GM19023 (cell line): ENCODE results near the gene ATP6V1G2.
"Not testable (repeated sequence)": the region's sequence is repeated elsewhere in the genome, so short reads cannot be mapped to it uniquely, and the experiment has no call there.

Experiments used
- ATAC-seq: cut with Tn5 transposase; IDR thresholded peaks from one replicate; pipeline ENCODE4 v1.9.1; 2021; ENCODE audit warnings: mild to moderate bottlenecking, moderate library complexity; ENCODE audit not compliant: unreplicated experiment

Gene ATP6V1G2

GRCh38 chr6:31546339-31546957 lies at the start of gene ATP6V1G2:
ATP6V1G2 (minus strand) TSS chr6:31546608; CDS start chr6:31546559, 49 bp downstream.
- peak; percentile 39 for ATAC-seq

GRCh38 chr6:31592396-31592771 lies 46.0 kb upstream of the ATP6V1G2 start:
- ATAC-seq: no peak

- not testable (repeated sequence) for ATAC-seq
These were observed 44.3 kb upstream of the ATP6V1G2 start for GRCh38 chr6:31590691-31591090.

- no peak for ATAC-seq
These were observed 42.7 kb upstream of the ATP6V1G2 start for GRCh38 chr6:31588871-31589650.

- no peak for ATAC-seq
These were observed 41.7 kb upstream of the ATP6V1G2 start for GRCh38 chr6:31587791-31588777.

- no peak for ATAC-seq
These were observed 40.3 kb upstream of the ATP6V1G2 start for GRCh38 chr6:31586599-31587281.

GRCh38 chr6:31586008-31586407 lies 39.6 kb upstream of the ATP6V1G2 start, which contains the start of gene LST1:
LST1 (plus strand) TSS chr6:31586277; CDS start chr6:31587300, 1,023 bp downstream.
- no peak for ATAC-seq

GRCh38 chr6:31585491-31585890 lies 39.1 kb upstream of the ATP6V1G2 start:
- no peak for ATAC-seq

- no peak for ATAC-seq
These were observed 35.8 kb upstream of the ATP6V1G2 start, which contains the start of gene LTB for GRCh38 chr6:31582230-31582643. LTB (minus strand) TSS chr6:31582424; CDS start chr6:31582417, 7 bp downstream.

GRCh38 chr6:31581434-31582229 lies 35.2 kb upstream of the ATP6V1G2 start:
- ATAC-seq: no peak

GRCh38 chr6:31580807-31581433 lies 34.5 kb upstream of the ATP6V1G2 start:
- peak; percentile 64 for ATAC-seq

GRCh38 chr6:31580438-31580740 lies 34.0 kb upstream of the ATP6V1G2 start:
- no peak for ATAC-seq

GRCh38 chr6:31579546-31580437 lies 33.4 kb upstream of the ATP6V1G2 start:
- ATAC-seq: no peak

- no peak for ATAC-seq
These were observed 32.7 kb upstream of the ATP6V1G2 start for GRCh38 chr6:31579119-31579505.

GRCh38 chr6:31578184-31579118 lies 32.0 kb upstream of the ATP6V1G2 start:
- no peak for ATAC-seq

GRCh38 chr6:31577579-31577966 lies 31.2 kb upstream of the ATP6V1G2 start:
- ATAC-seq: no peak

GRCh38 chr6:31576897-31577578 lies 30.6 kb upstream of the ATP6V1G2 start:
- no peak for ATAC-seq
